Pons (tissue), 1 donor: Measurements from ENCODE around the gene ARSB.
"Not testable (repeated sequence)": the region's sequence is repeated elsewhere in the genome, so short reads cannot be mapped to it uniquely, and the experiment has no call there.

Source experiments
- DNase-seq: peaks from one replicate; pipeline ENCODE4 v3.0.0-alpha.2; 2016; ENCODE audit warnings: low spot score

Gene ARSB

GRCh38 chr5:78776637-78777036, 208.5 kb downstream of the ARSB start:
- no peak for DNase-seq

GRCh38 chr5:78773655-78774054, 211.5 kb downstream of the ARSB start:
- no peak for DNase-seq

- no peak for DNase-seq
Observed at GRCh38 chr5:78771260-78772205, 213.6 kb downstream of the ARSB start.

GRCh38 chr5:78768781-78769380, 216.2 kb downstream of the ARSB start:
- DNase-seq = no peak

GRCh38 chr5:78766412-78766762, 218.7 kb downstream of the ARSB start:
- DNase-seq = no peak

- no peak for DNase-seq
Observed at GRCh38 chr5:78765756-78766411, 219.2 kb downstream of the ARSB start.

GRCh38 chr5:78765116-78765515, 220.0 kb downstream of the ARSB start:
- DNase-seq = no peak

- no peak for DNase-seq
Observed at GRCh38 chr5:78763659-78764189, 221.4 kb downstream of the ARSB start.

GRCh38 chr5:78762743-78763142, 222.4 kb downstream of the ARSB start:
- not testable (repeated sequence) for DNase-seq

- DNase-seq = no peak
Observed at GRCh38 chr5:78761840-78762239, 223.3 kb downstream of the ARSB start.

GRCh38 chr5:78760770-78761169, 224.3 kb downstream of the ARSB start:
- DNase-seq = no peak

GRCh38 chr5:78760366-78760765, 224.7 kb downstream of the ARSB start:
- peak; percentile 61 for DNase-seq

- DNase-seq = no peak
Observed at GRCh38 chr5:78758169-78758839, 226.8 kb downstream of the ARSB start.

- DNase-seq = no peak
Observed at GRCh38 chr5:78757269-78758053, 227.6 kb downstream of the ARSB start.

- DNase-seq = no peak
Observed at GRCh38 chr5:78756858-78757257, 228.3 kb downstream of the ARSB start.

- peak; percentile 31 for DNase-seq
Observed at GRCh38 chr5:78755822-78756429, 229.2 kb downstream of the ARSB start.

- DNase-seq = no peak
Observed at GRCh38 chr5:78754655-78755054, 230.5 kb downstream of the ARSB start.

- no peak for DNase-seq
Observed at GRCh38 chr5:78753093-78753531, 232.0 kb downstream of the ARSB start.

- no peak for DNase-seq
Observed at GRCh38 chr5:78751872-78752271, 233.2 kb downstream of the ARSB start.

- no peak for DNase-seq
Observed at GRCh38 chr5:78750281-78750680, 234.8 kb downstream of the ARSB start.
